HCT116 (cell line): ENCODE data around the gene C3orf20.

ENCODE experiments used
- EGR1 ChIP-seq: IDR thresholded peaks from 2 replicates; pipeline ENCODE4 v1.6.1; 2012; ENCODE audit warnings: low read depth
- ELF1 ChIP-seq: IDR thresholded peaks from 2 replicates; pipeline ENCODE4 v1.6.1; 2012; ENCODE audit warnings: low read depth, borderline replicate concordance
- EZH2 ChIP-seq: fragments of 200-600 bp; sonication (generic); IDR thresholded peaks from 2 replicates; pipeline ENCODE4 v1.6.1; 2017; ENCODE audit warnings: antibody characterized with exemption, mixed run types
- JUND ChIP-seq: IDR thresholded peaks from 2 replicates; pipeline ENCODE4 v1.6.1; 2012
- POLR2AphosphoS5 ChIP-seq: IDR thresholded peaks from 2 replicates; pipeline ENCODE4 v1.6.1; 2011; ENCODE audit warnings: mild to moderate bottlenecking, low read depth, low read length, moderate library complexity
- RAD21 ChIP-seq: IDR thresholded peaks from 2 replicates; pipeline ENCODE4 v1.6.1; 2012; ENCODE audit warnings: low read depth, mild to moderate bottlenecking
- ZFX ChIP-seq: fragments of 450-650 bp; IDR thresholded peaks from 2 replicates; pipeline ENCODE4 v1.6.1; 2017
- ZNF274 ChIP-seq: fragments of 200-500 bp; sonication (Bioruptor generic); IDR thresholded peaks from 2 replicates; pipeline ENCODE4 v1.6.1; 2014; ENCODE audit warnings: mild to moderate bottlenecking, low read depth, low read length, inconsistent platforms
- TF ChIP-seq, protein P1 (sequence below), 3 experiments: fragments of 200-600 bp in 1 of 3; sonication (generic) in 1 of 3; IDR thresholded peaks in 2 of 3; conservative IDR thresholded peaks in 1 of 3; 2 replicates each; pipeline ENCODE4 v1.5.1; 2012 to 2017; ENCODE audit warnings: low read depth in 2 of 3, low read length in 2 of 3, antibody characterized with exemption in 1 of 3, borderline replicate concordance in 1 of 3, control low read depth in 1 of 3, mild to moderate bottlenecking in 1 of 3, mixed read lengths in 1 of 3, mixed run types in 1 of 3, moderate library complexity in 1 of 3; ENCODE audit not compliant: insufficient read depth in 1 of 3
- TF ChIP-seq, protein P2 (sequence below): IDR thresholded peaks from 2 replicates; pipeline ENCODE4 v1.6.1; 2012; ENCODE audit warnings: low read depth
- TF ChIP-seq, protein P3 (sequence below): IDR thresholded peaks from 2 replicates; pipeline ENCODE4 v1.6.1; 2012
- TF ChIP-seq, protein P4 (sequence below): IDR thresholded peaks from 2 replicates; pipeline ENCODE4 v1.6.1; 2011; ENCODE audit warnings: mild to moderate bottlenecking, low read length, moderate library complexity; ENCODE audit not compliant: insufficient replicate concordance; ENCODE audit errors: extremely low read depth

DNA sequence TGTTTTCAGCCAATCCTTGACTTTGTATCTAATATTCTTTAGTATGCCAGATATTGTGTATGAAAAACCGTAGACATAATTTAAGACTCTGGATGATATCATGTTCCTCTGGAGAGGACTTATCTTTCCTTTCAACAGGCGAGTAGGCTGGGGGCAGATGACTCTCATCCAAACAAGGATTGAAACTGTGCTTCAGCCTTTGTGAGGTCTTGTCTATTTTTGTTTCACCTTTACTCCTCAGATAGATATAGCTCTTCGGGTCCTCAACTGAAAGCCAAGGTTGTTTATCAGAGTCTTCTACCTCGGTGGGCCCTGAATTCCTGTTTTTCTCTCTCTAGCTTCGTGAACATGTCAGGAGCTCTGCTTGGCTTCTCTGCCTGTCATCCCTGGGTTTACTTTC lies 66.0 kb downstream of the C3orf20 start:
- TF ChIP-seq, protein P1, sequence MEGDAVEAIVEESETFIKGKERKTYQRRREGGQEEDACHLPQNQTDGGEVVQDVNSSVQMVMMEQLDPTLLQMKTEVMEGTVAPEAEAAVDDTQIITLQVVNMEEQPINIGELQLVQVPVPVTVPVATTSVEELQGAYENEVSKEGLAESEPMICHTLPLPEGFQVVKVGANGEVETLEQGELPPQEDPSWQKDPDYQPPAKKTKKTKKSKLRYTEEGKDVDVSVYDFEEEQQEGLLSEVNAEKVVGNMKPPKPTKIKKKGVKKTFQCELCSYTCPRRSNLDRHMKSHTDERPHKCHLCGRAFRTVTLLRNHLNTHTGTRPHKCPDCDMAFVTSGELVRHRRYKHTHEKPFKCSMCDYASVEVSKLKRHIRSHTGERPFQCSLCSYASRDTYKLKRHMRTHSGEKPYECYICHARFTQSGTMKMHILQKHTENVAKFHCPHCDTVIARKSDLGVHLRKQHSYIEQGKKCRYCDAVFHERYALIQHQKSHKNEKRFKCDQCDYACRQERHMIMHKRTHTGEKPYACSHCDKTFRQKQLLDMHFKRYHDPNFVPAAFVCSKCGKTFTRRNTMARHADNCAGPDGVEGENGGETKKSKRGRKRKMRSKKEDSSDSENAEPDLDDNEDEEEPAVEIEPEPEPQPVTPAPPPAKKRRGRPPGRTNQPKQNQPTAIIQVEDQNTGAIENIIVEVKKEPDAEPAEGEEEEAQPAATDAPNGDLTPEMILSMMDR (IDR thresholded peaks at IDR 0.05 in 2 of 3, conservative IDR thresholded peaks at IDR 0.05 in 1 of 3; ENCODE audit: borderline replicate concordance in 1 of 3, insufficient read depth in 1 of 3, low read depth in 2 of 3, low read length in 2 of 3): no peak
- TF ChIP-seq ELF1 (no peak), JUND (no peak), ZNF274 (no peak), EZH2 (no peak), POLR2AphosphoS5 (no peak), EGR1 (no peak), ZFX (no peak), RAD21 (no peak)
- TF ChIP-seq, protein P2, sequence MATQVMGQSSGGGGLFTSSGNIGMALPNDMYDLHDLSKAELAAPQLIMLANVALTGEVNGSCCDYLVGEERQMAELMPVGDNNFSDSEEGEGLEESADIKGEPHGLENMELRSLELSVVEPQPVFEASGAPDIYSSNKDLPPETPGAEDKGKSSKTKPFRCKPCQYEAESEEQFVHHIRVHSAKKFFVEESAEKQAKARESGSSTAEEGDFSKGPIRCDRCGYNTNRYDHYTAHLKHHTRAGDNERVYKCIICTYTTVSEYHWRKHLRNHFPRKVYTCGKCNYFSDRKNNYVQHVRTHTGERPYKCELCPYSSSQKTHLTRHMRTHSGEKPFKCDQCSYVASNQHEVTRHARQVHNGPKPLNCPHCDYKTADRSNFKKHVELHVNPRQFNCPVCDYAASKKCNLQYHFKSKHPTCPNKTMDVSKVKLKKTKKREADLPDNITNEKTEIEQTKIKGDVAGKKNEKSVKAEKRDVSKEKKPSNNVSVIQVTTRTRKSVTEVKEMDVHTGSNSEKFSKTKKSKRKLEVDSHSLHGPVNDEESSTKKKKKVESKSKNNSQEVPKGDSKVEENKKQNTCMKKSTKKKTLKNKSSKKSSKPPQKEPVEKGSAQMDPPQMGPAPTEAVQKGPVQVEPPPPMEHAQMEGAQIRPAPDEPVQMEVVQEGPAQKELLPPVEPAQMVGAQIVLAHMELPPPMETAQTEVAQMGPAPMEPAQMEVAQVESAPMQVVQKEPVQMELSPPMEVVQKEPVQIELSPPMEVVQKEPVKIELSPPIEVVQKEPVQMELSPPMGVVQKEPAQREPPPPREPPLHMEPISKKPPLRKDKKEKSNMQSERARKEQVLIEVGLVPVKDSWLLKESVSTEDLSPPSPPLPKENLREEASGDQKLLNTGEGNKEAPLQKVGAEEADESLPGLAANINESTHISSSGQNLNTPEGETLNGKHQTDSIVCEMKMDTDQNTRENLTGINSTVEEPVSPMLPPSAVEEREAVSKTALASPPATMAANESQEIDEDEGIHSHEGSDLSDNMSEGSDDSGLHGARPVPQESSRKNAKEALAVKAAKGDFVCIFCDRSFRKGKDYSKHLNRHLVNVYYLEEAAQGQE: no peak
- TF ChIP-seq, protein P3, sequence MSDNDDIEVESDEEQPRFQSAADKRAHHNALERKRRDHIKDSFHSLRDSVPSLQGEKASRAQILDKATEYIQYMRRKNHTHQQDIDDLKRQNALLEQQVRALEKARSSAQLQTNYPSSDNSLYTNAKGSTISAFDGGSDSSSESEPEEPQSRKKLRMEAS: no peak
- TF ChIP-seq, protein P4, sequence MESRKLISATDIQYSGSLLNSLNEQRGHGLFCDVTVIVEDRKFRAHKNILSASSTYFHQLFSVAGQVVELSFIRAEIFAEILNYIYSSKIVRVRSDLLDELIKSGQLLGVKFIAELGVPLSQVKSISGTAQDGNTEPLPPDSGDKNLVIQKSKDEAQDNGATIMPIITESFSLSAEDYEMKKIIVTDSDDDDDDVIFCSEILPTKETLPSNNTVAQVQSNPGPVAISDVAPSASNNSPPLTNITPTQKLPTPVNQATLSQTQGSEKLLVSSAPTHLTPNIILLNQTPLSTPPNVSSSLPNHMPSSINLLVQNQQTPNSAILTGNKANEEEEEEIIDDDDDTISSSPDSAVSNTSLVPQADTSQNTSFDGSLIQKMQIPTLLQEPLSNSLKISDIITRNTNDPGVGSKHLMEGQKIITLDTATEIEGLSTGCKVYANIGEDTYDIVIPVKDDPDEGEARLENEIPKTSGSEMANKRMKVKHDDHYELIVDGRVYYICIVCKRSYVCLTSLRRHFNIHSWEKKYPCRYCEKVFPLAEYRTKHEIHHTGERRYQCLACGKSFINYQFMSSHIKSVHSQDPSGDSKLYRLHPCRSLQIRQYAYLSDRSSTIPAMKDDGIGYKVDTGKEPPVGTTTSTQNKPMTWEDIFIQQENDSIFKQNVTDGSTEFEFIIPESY: no peak
